Large intestine (tissue), 3 donors: Measurements from ENCODE around the gene TPD52L1. TPM values are rescaled to one million over a fixed set of nuclear protein-coding genes. Genes with fewer than 3 reads are reported as not detected.
A peak's percentile ranks its signal among the peaks of the same experiment; 100 is the strongest.

ENCODE experiments used
- DNase-seq, 2 donors: peaks; one replicate each; pipeline versions ENCODE4 v3.0.0 to v3.0.0-alpha.2; 2013
- H3K27ac ChIP-seq: one replicate; pipeline ENCODE4 v1.5.1; 2013; ENCODE audit warnings: low read length
- H3K27me3 ChIP-seq: 2 replicates; pipeline ENCODE4 v1.6.1; 2013; ENCODE audit warnings: low read length; ENCODE audit not compliant: control insufficient read depth, insufficient read depth
- H3K36me3 ChIP-seq: 2 replicates; pipeline ENCODE4 v1.6.1; 2013; ENCODE audit warnings: low read length; ENCODE audit not compliant: control insufficient read depth, insufficient read depth
- H3K4me1 ChIP-seq: one replicate; pipeline ENCODE4 v1.6.1; 2013; ENCODE audit warnings: low read length; ENCODE audit not compliant: control insufficient read depth, insufficient read depth
- H3K4me3 ChIP-seq: one replicate; pipeline ENCODE4 v1.5.1; 2013; ENCODE audit warnings: low read length
- H3K9me3 ChIP-seq: one replicate; pipeline ENCODE4 v1.6.1; 2013; ENCODE audit warnings: mild to moderate bottlenecking, low read depth, low read length, moderate library complexity; ENCODE audit not compliant: control insufficient read depth
- WGBS: methylation state at CpG from one replicate; pipeline ENCODE4 v1.1.5; 2013; ENCODE audit warnings: low lambda C conversion rate; ENCODE audit not compliant: insufficient coverage; 5-methylcytosine and 5-hydroxymethylcytosine counted together
- polyA plus RNA-seq: library from polyadenylated mRNA; unstranded; fragments of 120-200 nt; gene quantifications from one replicate; pipeline ENCODE4 v1.2.1, GENCODE V29; 2013

The TPD52L1 gene
- polyA plus RNA-seq, 1 donor, result 53.4 TPM

DNA sequence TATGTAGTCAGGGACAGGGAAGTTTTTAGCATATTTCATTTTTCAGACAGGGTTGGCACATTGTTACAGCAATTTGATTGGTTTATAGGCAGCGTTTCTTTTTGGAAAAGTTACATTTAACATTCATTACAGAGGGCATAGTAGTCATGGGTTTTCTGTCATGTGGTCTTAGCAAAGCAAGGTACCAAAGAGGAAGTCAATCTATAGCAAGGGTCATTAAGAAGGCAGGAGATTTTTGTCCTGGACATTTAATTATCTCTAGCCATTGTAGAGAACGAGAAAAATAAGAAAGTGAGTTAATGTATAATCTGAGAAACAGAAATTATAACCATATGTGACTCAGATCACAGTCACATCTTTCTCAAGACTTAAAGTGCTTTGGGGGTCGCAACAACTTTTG is 47.4 kb downstream of the TPD52L1 start:
- H3K4me1 ChIP-seq, result peaks cover 28% of the 10 kb centered on the region
- peak overlapping the region; percentile 47 for H3K27ac ChIP-seq
- 64% methylated on average over 3 of the region's 3 CpGs for WGBS
- H3K9me3 ChIP-seq, result no peaks in the 10 kb centered on the region
- peak in 1 of 2 donors; percentile 35 for DNase-seq
- no peaks in the 10 kb centered on the region for H3K36me3 ChIP-seq
- H3K27me3 ChIP-seq, result no peaks in the 10 kb centered on the region
- H3K4me3 ChIP-seq, result no peak overlapping the region

DNA sequence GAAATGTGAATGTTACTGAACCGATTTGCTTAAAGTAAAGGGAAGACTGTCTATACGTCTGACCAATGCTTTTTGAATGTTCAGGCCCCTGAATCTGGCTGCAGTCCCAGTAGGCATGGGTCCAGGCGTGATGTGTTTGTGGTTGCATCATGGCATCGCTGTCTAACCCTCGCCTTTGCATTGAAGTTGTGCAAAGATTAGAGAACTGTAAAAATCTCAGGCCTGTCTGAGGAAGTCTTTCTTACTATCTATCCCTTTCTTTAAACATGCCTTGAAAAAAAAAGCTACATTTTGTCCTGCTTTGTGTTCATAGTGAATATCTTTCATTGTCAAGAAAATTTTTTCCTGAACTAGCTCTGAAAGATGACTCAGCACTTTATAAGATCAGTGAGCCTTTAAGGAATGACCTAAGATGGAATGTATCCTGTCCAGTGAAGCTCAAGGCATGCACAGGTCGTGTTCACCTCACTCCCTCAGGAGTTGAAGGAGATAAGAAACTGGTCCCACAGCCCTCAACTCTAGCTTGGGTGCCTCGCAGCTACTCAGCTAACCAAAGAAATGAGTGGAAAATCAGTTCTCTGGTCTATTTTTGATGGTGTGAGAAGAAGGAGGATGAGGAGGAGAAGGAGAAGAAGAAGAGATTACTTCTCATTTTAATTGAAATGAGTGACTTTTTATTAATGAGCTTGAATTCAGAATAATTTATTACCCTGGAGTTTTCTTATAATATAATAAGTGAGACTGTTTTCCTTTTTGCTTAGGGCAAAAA is 48.6 kb downstream of the TPD52L1 start:
- Histone ChIP-seq H3K27ac (peak overlapping the region; percentile 47), H3K27me3 (no peaks in the 10 kb centered on the region), H3K36me3 (no peaks in the 10 kb centered on the region), H3K9me3 (no peaks in the 10 kb centered on the region), H3K4me3 (no peak overlapping the region), H3K4me1 (peaks cover 28% of the 10 kb centered on the region)
- 80% methylated on average over 1 of the region's 7 CpGs for WGBS
- DNase-seq, result peak; percentile 32 to 55

DNA sequence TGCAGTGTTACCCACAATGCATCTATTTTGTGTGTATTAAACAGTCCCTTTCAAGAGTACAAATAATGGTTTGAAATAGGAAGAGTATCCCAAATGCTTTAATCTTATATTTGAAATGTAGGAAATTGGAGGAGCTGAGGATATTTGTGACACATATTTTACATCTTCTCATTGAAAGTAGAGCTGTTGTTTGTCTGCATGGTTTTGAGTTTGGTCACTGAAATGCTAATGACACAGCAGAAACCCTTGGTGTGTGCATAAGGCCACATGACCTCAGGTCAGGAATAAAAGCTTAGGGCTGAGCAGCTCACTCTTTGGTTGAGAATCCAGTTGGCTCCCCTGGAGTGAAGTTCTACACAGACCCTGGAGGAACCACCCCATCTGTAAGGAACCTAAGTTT is 49.8 kb downstream of the TPD52L1 start:
- Histone ChIP-seq H3K27ac (no peak overlapping the region), H3K9me3 (no peaks in the 10 kb centered on the region), H3K4me3 (no peak overlapping the region), H3K27me3 (no peaks in the 10 kb centered on the region), H3K36me3 (no peaks in the 10 kb centered on the region), H3K4me1 (peaks cover 17% of the 10 kb centered on the region)
- no peak for DNase-seq

DNA sequence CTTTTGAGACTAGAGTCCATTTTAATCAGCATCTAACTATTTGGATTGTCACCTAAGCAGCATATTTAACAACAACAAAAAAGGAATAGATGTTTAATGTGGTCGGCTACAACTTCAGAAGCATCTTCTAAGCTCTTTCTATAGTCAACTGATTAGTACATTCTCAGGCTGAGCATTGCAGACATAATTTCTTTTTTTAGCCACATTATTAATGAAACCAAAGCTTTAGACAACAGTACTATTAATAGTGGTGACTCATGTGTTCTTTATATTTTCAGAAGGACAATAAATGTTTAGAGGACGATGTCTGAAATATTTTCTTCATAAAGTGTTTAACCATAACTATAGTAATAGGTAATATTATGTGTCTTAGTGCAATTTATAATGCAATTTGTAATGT is 52.4 kb downstream of the TPD52L1 start:
- 89% methylated on average over 1 of the region's 2 CpGs for WGBS
- H3K9me3 ChIP-seq, result no peaks in the 10 kb centered on the region
- H3K4me1 ChIP-seq, result peaks cover 10% of the 10 kb centered on the region
- H3K27me3 ChIP-seq, result no peaks in the 10 kb centered on the region
- H3K36me3 ChIP-seq, result no peaks in the 10 kb centered on the region
- no peak for DNase-seq
- H3K4me3 ChIP-seq, result no peak overlapping the region
- no peak overlapping the region for H3K27ac ChIP-seq

DNA sequence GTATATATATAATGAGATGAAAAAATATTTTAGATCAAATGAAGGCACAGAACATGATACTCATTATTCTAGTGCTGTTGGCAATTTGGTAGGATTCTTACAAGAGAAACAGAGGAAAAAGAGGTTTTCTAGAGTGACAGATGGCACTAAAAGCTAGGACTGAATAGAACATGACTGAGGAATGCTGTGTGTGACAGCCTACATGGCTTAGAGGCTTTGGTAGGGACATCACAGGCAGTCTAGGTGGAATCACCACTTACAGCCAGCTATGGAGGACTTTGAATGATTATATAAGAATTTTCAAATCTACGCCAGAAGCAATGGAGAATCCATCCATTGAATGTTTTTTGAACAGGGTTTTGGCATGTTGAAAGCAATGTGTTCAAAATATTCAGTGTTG is 52.8 kb downstream of the TPD52L1 start:
- DNase-seq, result no peak
- Histone ChIP-seq H3K4me3 (no peak overlapping the region), H3K9me3 (no peaks in the 10 kb centered on the region), H3K36me3 (no peaks in the 10 kb centered on the region), H3K4me1 (peaks cover 9% of the 10 kb centered on the region), H3K27me3 (no peaks in the 10 kb centered on the region), H3K27ac (no peak overlapping the region)
- WGBS, result no CpG with 5 or more reads among the region's 1 CpG

DNA sequence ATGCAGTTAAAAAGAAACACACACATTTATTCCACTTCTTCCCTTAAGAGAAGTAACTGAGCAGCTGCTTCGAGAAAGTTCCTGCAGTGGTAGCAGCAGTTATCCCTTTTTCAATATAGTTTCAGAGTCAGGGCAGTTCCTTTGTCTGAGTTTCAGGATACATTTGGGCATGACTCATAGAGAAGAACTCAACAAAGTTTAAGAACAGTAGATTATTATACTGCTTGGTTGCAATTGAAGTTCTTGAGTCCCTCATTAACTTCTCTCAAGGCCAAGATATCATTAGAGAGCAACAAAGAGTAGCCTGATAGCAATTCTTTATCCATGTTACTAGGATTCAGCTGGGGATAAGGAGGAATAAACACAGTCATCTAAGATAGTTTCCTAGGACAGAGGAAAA is 54.4 kb downstream of the TPD52L1 start:
- DNase-seq, result no peak
- H3K27me3 ChIP-seq, result no peaks in the 10 kb centered on the region
- WGBS, result no CpG with 5 or more reads among the region's 1 CpG
- H3K27ac ChIP-seq, result no peak overlapping the region
- H3K36me3 ChIP-seq, result no peaks in the 10 kb centered on the region
- no peaks in the 10 kb centered on the region for H3K9me3 ChIP-seq
- H3K4me1 ChIP-seq, result no peaks in the 10 kb centered on the region
- no peak overlapping the region for H3K4me3 ChIP-seq

DNA sequence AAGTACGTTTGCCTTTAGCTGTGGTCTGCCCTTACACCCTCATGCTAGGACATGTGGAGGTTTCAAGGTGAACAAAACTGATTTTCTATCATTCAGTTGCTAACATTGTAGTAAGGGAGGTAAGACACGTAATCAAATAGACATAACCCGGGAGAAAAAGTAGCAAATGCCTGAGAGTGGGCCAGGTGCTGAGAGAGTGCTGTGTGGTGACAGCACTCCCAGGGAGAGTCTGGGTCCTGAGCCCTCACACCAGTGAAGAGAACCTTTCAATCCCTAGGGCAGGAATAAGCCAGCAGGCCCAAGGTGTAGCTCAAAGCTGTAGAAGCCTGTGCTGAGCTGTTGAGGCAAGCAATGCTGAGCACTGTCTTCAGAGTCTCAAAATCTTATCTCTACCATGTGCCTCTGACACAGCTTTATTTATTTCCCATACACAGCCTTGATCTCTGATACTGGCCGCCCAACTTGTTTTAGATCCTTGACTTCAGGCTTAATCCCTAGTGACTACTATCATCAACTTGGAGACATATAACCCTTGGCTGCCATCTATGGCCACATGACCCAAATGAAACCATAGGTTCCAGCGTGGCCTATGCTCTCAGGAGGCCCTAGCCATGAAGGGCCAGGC is 55.2 kb downstream of the TPD52L1 start:
- Histone ChIP-seq H3K4me1 (no peaks in the 10 kb centered on the region), H3K27ac (no peak overlapping the region), H3K4me3 (no peak overlapping the region), H3K9me3 (no peaks in the 10 kb centered on the region), H3K36me3 (no peaks in the 10 kb centered on the region), H3K27me3 (no peaks in the 10 kb centered on the region)
- no peak for DNase-seq
- no CpG with 5 or more reads among the region's 5 CpGs for WGBS

DNA sequence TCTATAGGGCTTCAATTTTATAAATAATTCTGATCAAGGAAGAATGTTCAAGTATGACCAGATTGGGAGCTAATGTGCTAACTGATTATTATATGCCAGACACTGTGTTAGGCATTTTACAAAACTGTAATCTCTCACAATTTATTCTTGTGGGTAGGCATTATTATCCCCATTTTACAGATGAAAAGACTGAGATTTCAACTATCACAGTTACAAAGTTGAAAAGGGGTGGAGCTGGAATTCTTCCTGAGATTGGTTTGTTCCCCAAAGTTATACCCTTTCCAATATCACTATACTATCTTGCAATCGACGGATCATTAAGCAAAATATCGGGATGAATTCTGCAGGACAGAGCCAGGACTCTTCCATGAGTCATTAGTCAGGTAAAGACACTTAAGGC is 57.1 kb downstream of the TPD52L1 start:
- no peaks in the 10 kb centered on the region for H3K36me3 ChIP-seq
- no CpG with 5 or more reads among the region's 3 CpGs for WGBS

DNA sequence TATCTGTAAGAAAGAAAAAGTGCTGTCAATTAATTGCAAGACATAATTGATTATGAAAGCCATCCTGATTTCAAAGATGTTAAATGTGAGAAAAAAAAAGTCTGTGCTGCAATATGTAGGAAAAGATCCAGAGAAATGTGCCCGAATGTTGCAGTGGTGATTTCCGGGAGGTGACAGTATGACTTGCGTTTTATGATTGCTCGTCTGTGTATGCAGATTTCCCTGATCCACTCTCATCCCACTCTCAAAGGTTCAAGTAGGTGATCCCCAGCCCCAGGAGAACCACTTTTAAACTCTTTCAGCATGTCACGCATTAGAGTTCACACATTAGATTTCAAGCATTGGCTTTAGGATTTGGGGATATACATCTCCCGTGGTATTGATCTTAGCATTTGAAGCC is 57.8 kb downstream of the TPD52L1 start:
- Histone ChIP-seq H3K27ac (no peak overlapping the region), H3K9me3 (no peaks in the 10 kb centered on the region), H3K36me3 (no peaks in the 10 kb centered on the region), H3K4me3 (no peak overlapping the region), H3K4me1 (no peaks in the 10 kb centered on the region), H3K27me3 (no peaks in the 10 kb centered on the region)
- WGBS, result no CpG with 5 or more reads among the region's 6 CpGs
- DNase-seq, result no peak

More for the DNA sequence above, 57.1 kb downstream of the TPD52L1 start:
- Histone ChIP-seq H3K27ac (no peak overlapping the region), H3K9me3 (no peaks in the 10 kb centered on the region), H3K4me3 (no peak overlapping the region), H3K4me1 (no peaks in the 10 kb centered on the region), H3K27me3 (no peaks in the 10 kb centered on the region)
- DNase-seq, result no peak

DNA sequence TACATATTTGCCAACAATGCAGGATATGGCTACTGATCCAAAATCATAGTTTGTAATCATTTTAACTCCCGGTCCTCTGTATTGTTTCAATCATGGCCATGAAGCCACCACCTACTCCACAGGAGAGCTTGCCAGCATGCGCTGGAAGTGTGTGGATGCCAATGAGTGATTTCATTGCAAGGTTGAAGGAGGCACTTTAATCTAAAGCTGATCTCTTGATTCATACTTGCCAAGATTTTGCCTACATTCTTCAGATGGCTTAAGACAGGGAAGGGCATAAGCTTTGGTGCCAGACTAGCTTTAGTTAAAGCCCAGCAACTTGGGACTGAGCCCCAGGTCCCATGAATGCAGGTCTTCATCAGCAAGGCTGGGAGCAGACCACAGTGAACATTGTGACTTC is 58.8 kb downstream of the TPD52L1 start:
- WGBS, result no CpG with 5 or more reads among the region's 2 CpGs
- H3K9me3 ChIP-seq, result no peaks in the 10 kb centered on the region
- H3K27ac ChIP-seq, result no peak overlapping the region

DNA sequence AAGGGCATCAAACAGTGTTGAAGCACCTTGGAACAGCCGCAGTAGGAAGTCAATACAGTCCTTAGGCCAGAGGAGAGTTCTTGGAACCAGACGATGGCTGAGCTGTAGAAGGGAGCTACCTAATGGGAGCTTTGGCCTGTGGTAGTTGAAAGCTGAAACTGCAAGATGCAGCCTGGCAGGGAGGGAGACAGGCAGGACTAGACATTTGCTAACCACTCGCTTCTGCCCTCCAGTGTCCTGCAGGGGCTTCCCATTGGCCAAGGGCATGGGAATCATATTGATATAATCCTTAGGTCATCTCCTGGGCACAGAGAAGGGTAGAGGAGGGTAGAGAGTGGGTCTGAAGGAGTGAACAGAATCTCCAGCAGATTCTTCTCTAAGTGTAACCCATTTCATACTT is 60.4 kb downstream of the TPD52L1 start:
- no peaks in the 10 kb centered on the region for H3K36me3 ChIP-seq
- no CpG with 5 or more reads among the region's 3 CpGs for WGBS
- no peaks in the 10 kb centered on the region for H3K9me3 ChIP-seq
- no peak overlapping the region for H3K27ac ChIP-seq
- no peak for DNase-seq
- H3K4me3 ChIP-seq, result no peak overlapping the region
- peaks cover 6% of the 10 kb centered on the region for H3K4me1 ChIP-seq
- H3K27me3 ChIP-seq, result no peaks in the 10 kb centered on the region

More for the DNA sequence above, 58.8 kb downstream of the TPD52L1 start:
- Histone ChIP-seq H3K4me1 (no peaks in the 10 kb centered on the region), H3K27me3 (no peaks in the 10 kb centered on the region), H3K36me3 (no peaks in the 10 kb centered on the region), H3K4me3 (no peak overlapping the region)
- no peak for DNase-seq
